ENCODE data around the gene CELA3A. TPM values are rescaled to one million over a fixed set of nuclear protein-coding genes. Genes with fewer than 3 reads are reported as not detected.
A peak's percentile ranks its signal among the peaks of the same experiment; 100 is the strongest.
"Not testable (repeated sequence)": the region's sequence is repeated elsewhere in the genome, so short reads cannot be mapped to it uniquely, and the experiment has no call there.

Gene CELA3A
- total RNA-seq, 3 donors from 2014 or later (not counting 1 experiment from before 2014, with no cell fraction given): not detected

GRCh38 chr1:21961799-21962198 is 39.7 kb upstream of the CELA3A start:
- no peaks in the 10 kb centered on the region for H3K36me3 Mint-ChIP-seq
- H3K9me3 Mint-ChIP-seq: no peaks in the 10 kb centered on the region
- ATAC-seq: no peak
- no peaks in the 10 kb centered on the region for H3K27me3 ChIP-seq (ENCODE audit: control insufficient read depth, insufficient read depth, low read length)
- H3K36me3 ChIP-seq (ENCODE audit: control insufficient read depth, insufficient read depth, low read length): no peaks in the 10 kb centered on the region
- intact Hi-C loops (cut with micrococcal nuclease): loop anchor here (5.0 kb wide), 1 partner anchor 454 kb away; the partner anchor contains the start of gene ALPL
- no peak for TF ChIP-seq CTCF (IDR thresholded peaks at IDR 0.05)
- no peak overlapping the region for H3K4me3 Mint-ChIP-seq
- H3K4me1 Mint-ChIP-seq: peaks cover 5 to 10% of the 10 kb centered on the region in 2 donors
- WGBS (ENCODE audit: insufficient coverage): 72% methylated on average over 2 of the region's 2 CpGs
- no peak overlapping the region for H3K27ac ChIP-seq (ENCODE audit: low read length)
- H3K4me3 ChIP-seq (ENCODE audit: low read length): no peak overlapping the region
- no peaks in the 10 kb centered on the region for H3K9me3 ChIP-seq (ENCODE audit: control insufficient read depth, insufficient read depth, low read length)
- peaks cover 9% of the 10 kb centered on the region for H3K4me1 ChIP-seq (ENCODE audit: control insufficient read depth, insufficient read depth, low read length)
- DNase-seq: no peak
- H3K27me3 Mint-ChIP-seq (ENCODE audit: low read depth in 2 of 2): peaks cover 6 to 7% of the 10 kb centered on the region in 2 donors
- H3K27ac Mint-ChIP-seq: no peak overlapping the region

GRCh38 chr1:21963477-21964217 is 37.8 kb upstream of the CELA3A start:
- WGBS (ENCODE audit: insufficient coverage): 56% methylated on average over 11 of the region's 11 CpGs
- Mint-ChIP-seq H3K27ac (no peak overlapping the region), H3K27me3 (ENCODE audit: low read depth in 2 of 2) (peaks cover 3 to 6% of the 10 kb centered on the region in 2 donors), H3K36me3 (no peaks in the 10 kb centered on the region), H3K4me1 (peaks cover 4 to 5% of the 10 kb centered on the region in 2 donors), H3K9me3 (no peaks in the 10 kb centered on the region), H3K4me3 (no peak overlapping the region)
- H3K27ac ChIP-seq (ENCODE audit: low read length): no peak overlapping the region
- no peak overlapping the region for H3K4me3 ChIP-seq (ENCODE audit: low read length)
- TF ChIP-seq CTCF (IDR thresholded peaks at IDR 0.05): peak; percentile 88
- intact Hi-C loops (cut with micrococcal nuclease): loop anchor here (1.0 to 5.0 kb wide), 2 partner anchors 260 to 456 kb away; partner anchors contain the start of gene ALPL
- peak; percentile 79 to 93 (median 91) for ATAC-seq
- no peaks in the 10 kb centered on the region for H3K36me3 ChIP-seq (ENCODE audit: control insufficient read depth, insufficient read depth, low read length)
- no peaks in the 10 kb centered on the region for H3K27me3 ChIP-seq (ENCODE audit: control insufficient read depth, insufficient read depth, low read length)
- no peaks in the 10 kb centered on the region for H3K4me1 ChIP-seq (ENCODE audit: control insufficient read depth, insufficient read depth, low read length)
- peak; percentile 70 to 86 for DNase-seq
- no peaks in the 10 kb centered on the region for H3K9me3 ChIP-seq (ENCODE audit: control insufficient read depth, insufficient read depth, low read length)

- intact Hi-C loops (cut with micrococcal nuclease): no loop called here
- H3K27me3 Mint-ChIP-seq (ENCODE audit: low read depth in 2 of 2): peaks cover 3 to 6% of the 10 kb centered on the region in 2 donors
- no peak overlapping the region for H3K4me3 Mint-ChIP-seq
- no peak overlapping the region for H3K4me3 ChIP-seq (ENCODE audit: low read length)
- ATAC-seq (no peak), DNase-seq (no peak)
- no peaks in the 10 kb centered on the region for H3K36me3 ChIP-seq (ENCODE audit: control insufficient read depth, insufficient read depth, low read length)
- peaks cover 4 to 5% of the 10 kb centered on the region in 2 donors for H3K4me1 Mint-ChIP-seq
- H3K27me3 ChIP-seq (ENCODE audit: control insufficient read depth, insufficient read depth, low read length): no peaks in the 10 kb centered on the region
- no peak overlapping the region for H3K27ac ChIP-seq (ENCODE audit: low read length)
- no peaks in the 10 kb centered on the region for H3K9me3 ChIP-seq (ENCODE audit: control insufficient read depth, insufficient read depth, low read length)
- no peaks in the 10 kb centered on the region for H3K9me3 Mint-ChIP-seq
- 92% methylated on average over 15 of the region's 15 CpGs for WGBS (ENCODE audit: insufficient coverage)
- H3K36me3 Mint-ChIP-seq: no peaks in the 10 kb centered on the region
- no peak for TF ChIP-seq CTCF (IDR thresholded peaks at IDR 0.05)
- no peak overlapping the region for H3K27ac Mint-ChIP-seq
- no peaks in the 10 kb centered on the region for H3K4me1 ChIP-seq (ENCODE audit: control insufficient read depth, insufficient read depth, low read length)
Measured at GRCh38 chr1:21966247-21967000, 35.0 kb upstream of the CELA3A start.

- H3K9me3 Mint-ChIP-seq; H3K4me1 ChIP-seq (ENCODE audit: control insufficient read depth, insufficient read depth, low read length); intact Hi-C loops (cut with micrococcal nuclease); ATAC-seq; H3K36me3 ChIP-seq (ENCODE audit: control insufficient read depth, insufficient read depth, low read length); H3K27ac ChIP-seq (ENCODE audit: low read length); DNase-seq; H3K4me1 Mint-ChIP-seq; H3K27me3 ChIP-seq (ENCODE audit: control insufficient read depth, insufficient read depth, low read length); H3K36me3 Mint-ChIP-seq; H3K4me3 Mint-ChIP-seq; H3K4me3 ChIP-seq (ENCODE audit: low read length); H3K9me3 ChIP-seq (ENCODE audit: control insufficient read depth, insufficient read depth, low read length); H3K27me3 Mint-ChIP-seq (ENCODE audit: low read depth in 2 of 2); H3K27ac Mint-ChIP-seq: not testable (repeated sequence)
- WGBS (ENCODE audit: insufficient coverage): 74% methylated on average over 4 of the region's 6 CpGs
Measured at GRCh38 chr1:21967216-21967615, 34.2 kb upstream of the CELA3A start.

- ATAC-seq; H3K36me3 ChIP-seq (ENCODE audit: control insufficient read depth, insufficient read depth, low read length); H3K36me3 Mint-ChIP-seq; H3K27ac ChIP-seq (ENCODE audit: low read length); H3K4me1 Mint-ChIP-seq; H3K27me3 ChIP-seq (ENCODE audit: control insufficient read depth, insufficient read depth, low read length); intact Hi-C loops (cut with micrococcal nuclease); H3K4me3 Mint-ChIP-seq; H3K4me1 ChIP-seq (ENCODE audit: control insufficient read depth, insufficient read depth, low read length); H3K27me3 Mint-ChIP-seq (ENCODE audit: low read depth in 2 of 2); H3K9me3 ChIP-seq (ENCODE audit: control insufficient read depth, insufficient read depth, low read length); H3K4me3 ChIP-seq (ENCODE audit: low read length); H3K27ac Mint-ChIP-seq; H3K9me3 Mint-ChIP-seq; DNase-seq: not testable (repeated sequence)
- WGBS (ENCODE audit: insufficient coverage): 74% methylated on average over 5 of the region's 5 CpGs
Measured at GRCh38 chr1:21969066-21969465, 32.4 kb upstream of the CELA3A start.

Measured in natural killer cell (primary cell).